ENCODE measurements around the gene PI4KB.

Gene PI4KB

DNA sequence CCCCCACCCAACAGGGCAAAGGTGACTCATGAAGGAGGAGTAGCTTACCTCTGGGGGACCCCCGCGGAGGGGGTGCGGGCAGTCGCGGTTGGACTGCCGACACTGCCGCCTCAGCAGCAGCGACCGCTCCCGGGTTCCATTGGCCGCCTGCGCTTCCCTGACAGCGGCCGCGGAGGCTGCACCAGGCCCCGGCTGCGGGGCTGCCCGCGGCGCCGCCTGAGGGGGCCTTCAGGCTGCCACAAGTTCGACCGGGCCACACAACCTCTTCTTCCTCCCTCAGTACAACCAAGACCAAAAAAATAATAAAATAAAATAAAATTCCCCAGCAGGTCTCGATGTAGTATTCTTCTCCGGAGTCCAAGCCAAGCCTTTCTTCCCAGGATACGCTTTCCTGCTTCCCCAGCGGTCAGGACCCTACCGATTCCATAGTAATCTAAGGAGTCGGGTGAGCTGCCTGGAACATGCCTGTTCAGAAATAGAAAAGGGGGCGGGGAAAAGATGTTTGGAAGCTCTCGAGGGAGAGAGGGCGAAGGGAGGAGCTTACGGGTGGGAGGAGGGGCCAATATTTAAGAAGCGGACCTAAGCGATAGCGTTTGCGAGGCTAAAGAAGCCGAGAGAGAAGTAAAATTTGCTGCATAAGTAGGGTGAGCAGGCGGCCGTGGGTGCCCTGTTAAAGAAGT lies at the start of gene PI4KB:
Gene PI4KB (minus strand): TSS at position 194 of the 680 bp plus-strand sequence. CDS start 10,935 bp downstream, outside the sequence.
- H3K4me3 ChIP-seq (ENCODE audit: low read depth, low read length), result peak within 1 kb of the TSS; percentile 62
- TF ChIP-seq, protein P1, sequence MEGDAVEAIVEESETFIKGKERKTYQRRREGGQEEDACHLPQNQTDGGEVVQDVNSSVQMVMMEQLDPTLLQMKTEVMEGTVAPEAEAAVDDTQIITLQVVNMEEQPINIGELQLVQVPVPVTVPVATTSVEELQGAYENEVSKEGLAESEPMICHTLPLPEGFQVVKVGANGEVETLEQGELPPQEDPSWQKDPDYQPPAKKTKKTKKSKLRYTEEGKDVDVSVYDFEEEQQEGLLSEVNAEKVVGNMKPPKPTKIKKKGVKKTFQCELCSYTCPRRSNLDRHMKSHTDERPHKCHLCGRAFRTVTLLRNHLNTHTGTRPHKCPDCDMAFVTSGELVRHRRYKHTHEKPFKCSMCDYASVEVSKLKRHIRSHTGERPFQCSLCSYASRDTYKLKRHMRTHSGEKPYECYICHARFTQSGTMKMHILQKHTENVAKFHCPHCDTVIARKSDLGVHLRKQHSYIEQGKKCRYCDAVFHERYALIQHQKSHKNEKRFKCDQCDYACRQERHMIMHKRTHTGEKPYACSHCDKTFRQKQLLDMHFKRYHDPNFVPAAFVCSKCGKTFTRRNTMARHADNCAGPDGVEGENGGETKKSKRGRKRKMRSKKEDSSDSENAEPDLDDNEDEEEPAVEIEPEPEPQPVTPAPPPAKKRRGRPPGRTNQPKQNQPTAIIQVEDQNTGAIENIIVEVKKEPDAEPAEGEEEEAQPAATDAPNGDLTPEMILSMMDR (IDR thresholded peaks at IDR 0.05; ENCODE audit: low read depth, low read length), result no peak

DNA sequence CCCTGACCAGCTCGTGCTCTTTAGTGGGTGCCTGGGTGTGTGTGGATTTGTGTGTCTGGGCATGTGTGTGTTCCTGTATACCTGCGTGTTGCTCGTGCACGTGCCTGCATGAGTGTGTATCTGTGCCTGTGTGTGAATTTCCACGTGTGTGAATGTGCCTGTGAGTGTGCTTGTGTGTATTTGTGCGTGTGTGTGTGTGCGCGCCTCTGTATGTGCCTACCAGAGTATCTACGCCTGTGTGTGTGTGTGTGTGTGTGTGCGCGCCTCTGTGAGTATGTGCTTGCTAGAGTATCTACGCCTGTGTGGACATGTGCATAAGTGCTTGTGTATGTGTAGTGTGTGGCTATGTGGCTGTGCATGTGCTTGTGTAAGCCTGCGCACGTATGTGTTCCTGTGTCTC lies 46.0 kb upstream of the PI4KB start:
- no peak overlapping the region for H3K4me3 ChIP-seq (ENCODE audit: low read depth, low read length)
- TF ChIP-seq, protein P1 (IDR thresholded peaks at IDR 0.05; ENCODE audit: low read depth, low read length), result no peak

DNA sequence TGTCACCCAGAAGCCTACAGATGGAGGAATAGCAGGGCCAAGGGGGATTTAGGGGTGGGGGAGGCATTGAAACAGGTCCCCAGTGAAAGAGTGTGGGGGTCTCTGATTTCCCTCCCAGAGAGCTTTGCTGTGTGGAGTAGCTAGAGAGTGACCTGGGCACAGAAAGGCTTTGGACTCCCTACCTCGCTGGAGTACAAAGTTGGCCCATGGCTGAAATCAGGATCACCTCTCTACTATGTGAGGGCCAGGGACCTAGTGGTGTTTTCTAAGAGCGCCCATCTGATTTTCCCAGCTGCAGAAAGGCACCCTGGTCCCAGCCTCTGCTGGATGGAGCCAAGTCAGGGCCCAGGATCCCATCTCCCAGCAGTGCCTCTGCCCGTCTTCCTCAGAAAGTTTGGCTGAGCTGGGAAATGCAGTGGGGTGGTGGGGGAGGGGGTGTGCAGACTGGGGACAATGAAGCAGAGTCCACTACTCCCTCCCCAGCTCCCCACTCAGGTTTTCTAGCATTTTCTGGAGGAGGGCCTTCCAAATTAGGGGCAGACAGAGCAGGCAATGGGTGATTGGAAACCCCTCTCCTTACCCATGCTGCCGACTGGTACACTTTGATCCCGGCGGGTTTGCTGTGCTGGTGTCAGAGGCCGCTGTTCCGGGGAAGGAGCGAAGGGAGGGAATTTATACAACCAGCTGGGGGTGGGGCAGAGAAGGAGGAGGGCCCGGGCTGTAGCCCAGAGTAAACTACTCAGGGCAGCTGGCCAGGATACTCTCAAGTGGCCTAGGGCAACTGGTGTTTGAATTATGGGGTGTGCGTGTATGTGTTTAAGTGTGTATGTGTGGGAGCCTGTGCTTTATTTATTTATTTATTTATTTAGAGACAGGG lies 45.1 kb upstream of the PI4KB start, which contains the start of gene SELENBP1:
Gene SELENBP1 (minus strand): TSS at position 648 of the 877 bp plus-strand sequence. CDS start 64 bp downstream, at position 584.
- peak within 1 kb of the TSS; percentile 65 for H3K4me3 ChIP-seq (ENCODE audit: low read depth, low read length)

DNA sequence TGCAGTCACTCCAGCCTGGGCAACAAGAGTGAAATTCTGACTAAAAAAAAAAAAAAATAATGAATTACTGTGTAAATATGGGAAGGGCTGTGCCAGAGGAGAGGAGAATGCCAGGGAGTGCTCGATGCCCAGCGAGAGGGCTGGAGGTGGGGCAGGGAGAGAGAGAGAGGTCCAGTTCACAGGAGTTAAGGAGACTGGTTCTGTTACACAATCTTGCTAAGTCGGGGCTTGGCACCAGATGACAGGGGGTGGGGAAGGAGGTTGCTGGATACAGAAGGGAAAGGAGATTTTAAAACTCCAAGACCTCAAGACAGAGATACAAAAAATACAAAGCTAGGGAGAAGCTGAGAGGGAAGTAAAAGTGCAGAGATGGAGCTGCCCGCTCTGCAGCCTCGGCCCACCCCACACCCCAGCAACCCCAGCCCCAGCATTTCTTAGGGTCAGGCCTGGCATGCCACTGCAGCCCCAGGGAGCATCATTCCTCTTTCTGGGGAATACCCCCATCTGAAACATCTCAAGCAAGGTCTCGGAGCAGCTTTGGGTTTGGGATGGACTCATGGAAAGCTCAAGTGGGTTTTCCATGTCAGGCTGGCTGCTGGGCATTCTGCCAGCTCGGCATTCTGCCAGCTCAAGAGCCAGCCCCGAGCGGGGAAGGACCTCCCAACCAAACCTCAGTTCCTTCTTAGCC lies 44.3 kb upstream of the PI4KB start:
- peak overlapping the region; percentile 65 for H3K4me3 ChIP-seq (ENCODE audit: low read depth, low read length)
- TF ChIP-seq, protein P1 (IDR thresholded peaks at IDR 0.05; ENCODE audit: low read depth, low read length), result no peak

More for the DNA sequence above, 45.1 kb upstream of the PI4KB start, which contains the start of gene SELENBP1:
- TF ChIP-seq, protein P1 (IDR thresholded peaks at IDR 0.05; ENCODE audit: low read depth, low read length), result no peak

DNA sequence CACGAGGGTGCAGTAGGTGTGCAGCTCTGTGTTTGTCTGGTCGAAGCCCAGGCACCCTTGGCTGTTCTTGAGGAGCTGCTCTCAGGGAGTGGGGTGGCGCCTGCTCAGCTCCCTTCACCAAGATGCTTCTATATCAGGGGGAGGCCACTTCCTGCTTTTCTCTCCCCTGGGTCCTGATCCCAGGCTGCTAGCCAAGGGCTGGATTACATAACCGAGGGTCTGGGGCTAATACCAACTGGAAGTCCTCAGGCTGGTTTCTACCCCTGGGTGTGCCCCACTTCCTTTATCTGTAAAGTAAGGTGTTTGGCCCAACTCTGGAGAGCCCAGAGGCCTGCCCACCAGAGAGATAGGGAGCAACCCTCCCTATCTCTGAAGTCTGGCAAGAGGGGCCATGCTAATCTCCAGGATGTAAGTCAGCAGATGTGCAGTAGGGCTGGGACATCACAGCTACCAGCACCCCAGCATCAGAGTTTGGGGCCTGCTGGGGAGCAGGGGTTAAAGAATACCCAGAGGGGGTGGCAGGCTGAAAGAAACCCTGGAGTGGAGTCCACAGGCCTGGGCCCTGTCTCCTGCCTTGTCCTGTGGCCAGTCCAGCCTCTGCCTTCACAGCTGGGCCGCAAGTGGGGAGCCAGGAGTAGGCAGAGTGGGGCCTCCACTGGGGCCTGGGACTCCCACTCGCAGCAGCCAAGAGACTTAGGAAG lies 43.1 kb upstream of the PI4KB start:
- H3K4me3 ChIP-seq (ENCODE audit: low read depth, low read length), result no peak overlapping the region
- TF ChIP-seq, protein P1 (IDR thresholded peaks at IDR 0.05; ENCODE audit: low read depth, low read length), result no peak

DNA sequence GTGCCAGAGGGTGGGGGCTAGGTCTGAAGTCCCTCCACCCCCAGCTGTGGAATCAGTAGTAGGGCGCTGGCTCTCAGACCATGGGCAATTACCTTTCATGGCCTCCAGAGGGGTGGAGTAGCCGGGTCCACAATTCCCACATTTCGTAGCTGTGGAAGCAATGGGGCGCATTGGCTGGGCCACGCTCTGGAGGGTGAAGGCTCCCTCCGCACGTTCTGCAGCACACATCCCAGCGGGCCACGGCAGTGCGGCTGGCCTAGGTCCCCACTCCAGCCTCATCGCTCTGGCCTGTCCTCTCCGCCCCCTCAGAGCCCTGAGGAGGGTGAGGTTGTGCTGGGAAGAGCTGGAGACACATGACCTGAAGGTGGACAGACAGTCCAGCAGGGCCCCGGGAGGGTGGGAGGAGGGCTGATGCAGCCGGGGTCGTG lies 42.4 kb upstream of the PI4KB start:
- TF ChIP-seq, protein P1 (IDR thresholded peaks at IDR 0.05; ENCODE audit: low read depth, low read length), result no peak
- no peak overlapping the region for H3K4me3 ChIP-seq (ENCODE audit: low read depth, low read length)
